IPS DF 19.7 (cell line): Measurements from ENCODE around the gene ATP1A2.

ENCODE experiments used
- DNase-seq: peaks from one replicate; pipeline ENCODE4 v3.0.0-alpha.2; 2013; ENCODE audit warnings: low read depth, low spot score

ATP1A2 gene

DNA sequence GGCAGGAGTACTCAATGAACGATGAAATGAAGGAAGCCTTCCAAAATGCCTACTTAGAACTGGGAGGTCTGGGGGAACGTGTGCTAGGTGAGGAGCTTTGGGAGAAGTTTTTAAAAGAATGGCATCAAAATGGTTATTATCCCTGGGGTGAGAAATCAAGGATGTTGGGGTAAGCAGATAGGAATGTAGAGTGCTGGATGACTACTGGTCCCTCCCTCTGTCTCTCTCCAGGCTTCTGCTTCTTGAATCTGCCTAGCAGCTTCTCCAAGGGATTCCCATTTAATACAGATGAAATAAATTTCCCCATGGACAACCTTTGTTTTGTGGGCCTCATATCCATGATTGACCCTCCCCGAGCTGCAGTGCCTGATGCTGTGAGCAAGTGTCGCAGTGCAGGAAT is 55.8 kb downstream of the ATP1A2 start:
- DNase-seq: no peak

DNA sequence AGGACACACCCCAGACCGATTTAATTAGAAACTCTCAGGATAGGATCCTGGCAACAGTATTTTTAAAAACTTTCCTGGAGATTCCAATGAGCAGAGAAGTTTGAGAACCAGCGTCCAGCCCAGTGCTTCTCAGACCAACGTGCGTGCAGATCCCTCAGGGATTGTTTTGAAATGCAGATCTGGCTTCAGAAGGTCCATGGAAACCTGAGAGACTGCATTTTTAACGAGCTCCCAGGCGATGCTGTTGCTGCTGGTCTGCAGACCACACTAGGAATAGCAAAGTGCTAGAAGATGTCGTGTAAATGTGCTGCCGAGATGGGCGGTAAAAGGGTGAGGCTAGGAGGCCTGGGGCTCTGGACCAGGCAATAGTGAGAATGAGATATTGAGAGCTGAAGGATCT is 56.4 kb downstream of the ATP1A2 start:
- DNase-seq: no peak

DNA sequence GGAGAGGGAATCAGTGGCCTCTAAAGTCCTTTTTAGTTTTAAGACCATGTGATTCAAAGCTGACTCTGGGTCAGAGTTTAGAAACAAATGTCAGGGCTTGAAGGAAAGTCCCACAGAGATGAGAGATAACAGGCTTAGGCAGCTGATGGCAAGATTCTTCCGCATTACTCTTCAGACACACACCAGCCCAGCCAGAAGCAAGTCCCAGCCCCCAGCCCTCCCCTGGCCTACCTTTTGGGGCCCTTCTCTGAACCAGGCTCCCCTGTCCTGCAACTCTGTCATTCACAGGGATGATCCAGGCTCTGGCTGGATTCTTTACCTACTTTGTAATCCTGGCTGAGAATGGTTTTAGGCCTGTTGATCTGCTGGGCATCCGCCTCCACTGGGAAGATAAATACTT is 61.7 kb downstream of the ATP1A2 start:
- DNase-seq: no peak

DNA sequence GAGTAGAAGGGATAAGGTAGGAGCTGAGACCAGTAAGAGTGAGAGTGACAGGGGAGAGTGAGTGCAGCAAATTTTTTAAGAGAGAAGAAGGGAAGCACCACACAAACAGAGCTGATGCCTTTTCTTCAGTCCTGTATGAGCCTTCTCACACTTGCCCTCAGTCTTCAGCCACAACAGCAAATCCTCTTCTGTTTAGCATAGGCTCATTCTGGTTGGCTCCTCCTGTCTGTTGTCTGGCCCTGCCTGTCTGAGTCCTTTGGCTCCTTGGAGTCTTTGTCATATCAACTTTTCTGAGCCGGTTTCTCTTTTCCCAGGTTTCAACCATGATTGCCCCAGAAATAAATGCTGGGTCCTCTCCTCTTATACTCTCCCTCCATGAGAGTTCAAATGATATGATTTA is 62.1 kb downstream of the ATP1A2 start:
- no peak for DNase-seq

DNA sequence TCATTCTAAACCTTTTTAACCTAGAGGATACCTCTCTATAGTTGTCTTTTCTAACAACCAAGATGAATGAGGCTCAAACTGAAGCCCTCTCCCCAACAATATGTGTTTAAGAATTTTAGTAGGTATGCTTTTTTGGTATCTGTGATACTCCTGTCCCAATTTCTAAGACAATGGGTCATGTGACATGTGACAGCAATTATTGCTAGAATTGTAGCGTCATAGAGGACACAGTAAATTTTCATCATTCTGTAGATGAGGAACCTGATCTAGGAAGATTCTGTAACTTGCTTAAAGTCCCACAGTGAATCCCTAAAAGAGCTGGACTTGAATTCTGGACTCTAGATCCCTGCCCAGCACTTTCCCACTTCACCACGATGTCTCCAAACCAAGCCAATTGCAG is 63.2 kb downstream of the ATP1A2 start:
- no peak for DNase-seq

DNA sequence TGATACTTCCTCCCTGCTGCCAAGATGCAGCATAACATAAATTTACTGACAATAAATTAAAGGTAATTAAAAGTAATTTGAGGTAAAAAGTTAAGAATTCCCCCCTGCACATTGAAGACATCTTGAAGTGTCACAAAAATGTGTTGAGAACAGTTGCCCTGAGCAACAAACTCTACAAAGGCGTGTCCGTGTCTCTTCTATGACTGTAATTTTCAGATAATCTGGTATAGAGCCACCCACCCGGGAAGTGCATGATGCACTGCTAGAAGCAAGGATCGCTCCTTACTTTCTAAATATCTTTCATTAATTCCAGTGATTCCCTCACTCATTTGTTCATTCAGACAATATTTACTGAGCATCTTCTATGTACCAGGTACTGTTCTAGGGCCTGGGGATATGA is 63.8 kb downstream of the ATP1A2 start:
- DNase-seq: no peak

DNA sequence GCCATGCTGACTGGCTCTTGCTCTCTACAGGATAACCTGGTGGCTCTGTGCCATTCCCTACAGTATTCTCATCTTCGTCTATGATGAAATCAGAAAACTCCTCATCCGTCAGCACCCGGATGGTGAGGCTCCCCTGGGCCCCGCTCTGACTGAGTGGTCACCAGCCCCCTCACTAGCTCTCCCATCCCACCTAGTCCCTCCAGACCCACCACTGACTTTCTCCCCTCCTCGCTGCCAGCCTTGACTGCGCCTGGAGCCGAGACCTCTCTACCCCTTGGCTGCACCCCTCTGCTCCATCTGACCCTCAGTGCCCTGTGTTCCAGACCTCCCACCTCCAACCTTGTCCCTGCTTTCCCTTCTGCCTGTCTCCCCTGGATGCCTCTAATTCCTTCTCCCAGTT is 70.7 kb downstream of the ATP1A2 start:
- no peak for DNase-seq

DNA sequence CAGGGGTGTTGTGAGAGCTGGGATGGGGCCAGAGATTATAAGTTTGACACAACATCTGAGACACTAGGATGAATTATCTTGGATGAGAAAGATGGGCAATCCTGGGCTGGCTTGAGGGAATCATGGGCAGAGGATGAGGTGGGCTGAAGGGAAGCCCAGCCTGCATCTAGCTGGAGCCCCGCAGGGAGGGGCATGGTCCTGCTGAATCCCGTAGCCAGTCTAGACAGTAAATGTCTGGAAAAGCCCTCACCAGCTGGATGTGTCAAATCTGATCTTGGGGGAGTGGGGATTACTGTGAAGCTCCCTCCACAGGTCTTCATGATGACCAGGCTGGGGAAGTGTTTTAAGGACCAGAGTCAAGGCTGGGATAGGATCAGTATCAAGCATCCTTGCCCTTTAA is 71.2 kb downstream of the ATP1A2 start:
- DNase-seq: no peak

DNA sequence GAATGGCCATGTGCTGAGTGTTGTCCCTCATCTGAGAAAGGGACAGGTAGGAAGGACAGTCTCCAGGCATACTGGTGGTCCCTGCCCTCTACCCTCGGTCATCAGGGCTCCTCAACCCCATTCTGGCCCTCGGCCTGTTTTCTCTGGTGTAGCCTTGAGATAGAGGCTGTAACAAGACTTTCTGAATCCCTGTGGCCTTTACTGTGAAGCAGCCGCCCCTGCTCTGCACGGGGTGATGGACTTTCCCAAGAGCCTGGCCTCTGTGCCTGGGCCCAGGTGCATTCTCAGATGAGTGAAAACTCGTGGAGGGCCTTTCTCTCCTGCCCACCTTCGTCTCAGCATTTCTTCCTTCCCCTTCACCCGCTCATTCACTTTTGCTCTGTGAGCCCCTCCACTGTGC is 71.8 kb downstream of the ATP1A2 start:
- DNase-seq: no peak

DNA sequence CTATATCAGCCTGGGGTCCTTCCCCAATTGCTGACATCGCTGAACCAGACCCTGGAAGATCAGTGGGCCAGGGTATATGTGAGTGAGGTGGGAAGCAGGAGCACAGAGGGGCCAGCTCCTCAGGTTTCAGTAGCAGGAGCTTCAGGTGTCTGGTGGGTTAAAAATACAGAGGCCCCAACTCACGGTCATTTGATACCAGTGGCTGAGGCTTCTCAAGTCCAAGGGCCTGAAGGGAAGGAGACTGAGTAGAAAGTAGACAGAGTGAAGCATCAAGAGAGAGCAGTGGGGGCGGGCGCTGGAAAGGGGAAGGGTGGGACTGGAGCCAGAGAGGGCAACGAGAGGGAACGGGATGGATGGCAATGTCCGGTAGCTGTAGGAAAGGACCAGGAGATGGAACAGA is 72.8 kb downstream of the ATP1A2 start:
- DNase-seq: no peak

DNA sequence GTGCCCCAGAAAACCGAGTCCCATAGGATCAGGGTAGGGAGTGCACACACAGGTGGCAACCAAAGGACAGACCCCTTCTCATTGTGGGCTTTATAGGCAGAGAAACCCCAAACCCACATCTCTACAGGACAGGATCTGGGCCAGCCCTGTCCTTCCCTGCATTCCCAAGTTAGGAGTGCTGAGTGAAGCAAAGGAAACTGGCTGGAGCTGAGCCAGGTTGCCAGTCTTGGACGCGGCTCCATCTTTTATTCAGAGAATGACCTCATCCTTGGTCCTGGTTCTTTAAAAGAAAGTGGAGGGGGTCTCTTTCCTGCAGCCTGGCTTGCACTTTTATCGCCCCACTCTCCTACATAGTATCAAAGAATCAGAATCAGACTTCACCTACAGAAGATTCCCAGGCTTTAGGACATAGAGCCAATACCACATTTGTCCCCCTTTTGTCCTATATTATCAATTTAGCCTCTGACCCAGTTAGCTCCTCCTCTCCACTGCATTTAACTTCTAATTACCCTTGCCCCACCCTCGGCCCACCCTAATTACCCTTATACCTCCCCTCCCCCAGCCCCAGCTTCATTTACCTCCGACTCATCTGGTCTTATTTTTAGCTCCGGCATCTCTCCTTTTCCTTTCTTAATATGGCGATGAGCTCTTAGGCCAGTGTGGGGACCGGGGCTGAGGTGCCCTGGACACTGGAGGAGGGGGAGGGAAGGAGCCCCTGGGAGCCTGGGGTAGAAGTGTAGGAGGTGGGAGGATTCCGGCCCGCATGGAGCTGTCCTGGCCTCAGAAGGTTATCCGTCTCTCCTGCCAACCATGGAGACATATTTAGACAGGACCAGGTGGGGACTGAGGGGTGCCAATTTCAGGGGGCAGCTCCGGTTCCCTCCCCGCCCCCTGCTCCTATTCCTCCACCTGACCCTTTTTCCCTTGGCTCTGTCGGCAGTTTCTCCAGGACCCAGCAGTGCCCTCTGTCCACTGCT is 74.4 kb downstream of the ATP1A2 start, which contains the start of gene CASQ1:
CASQ1 (plus strand) TSS at position 927 of the 977 bp plus-strand sequence. CDS start 177 bp downstream, outside the sequence.
- DNase-seq: no peak

DNA sequence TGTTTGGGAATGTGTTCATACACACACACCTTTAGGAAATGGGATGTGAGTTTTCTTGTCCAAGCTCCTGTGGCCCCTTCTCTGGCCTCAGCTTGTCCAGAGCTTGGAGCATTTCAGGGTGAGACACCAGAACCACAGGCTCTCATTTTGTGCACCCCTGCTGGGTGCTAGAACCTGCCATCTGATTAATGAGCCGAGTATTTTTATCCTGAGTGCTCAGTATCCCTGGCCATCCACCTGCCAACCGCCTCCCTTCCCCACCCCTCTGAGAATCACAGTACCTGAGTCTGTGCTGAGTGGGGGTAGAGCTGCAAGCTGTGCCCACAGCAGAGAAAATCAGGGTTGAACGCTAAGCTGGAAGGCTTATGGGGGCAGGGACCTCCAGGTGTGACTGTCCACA is 76.2 kb downstream of the ATP1A2 start:
- no peak for DNase-seq

DNA sequence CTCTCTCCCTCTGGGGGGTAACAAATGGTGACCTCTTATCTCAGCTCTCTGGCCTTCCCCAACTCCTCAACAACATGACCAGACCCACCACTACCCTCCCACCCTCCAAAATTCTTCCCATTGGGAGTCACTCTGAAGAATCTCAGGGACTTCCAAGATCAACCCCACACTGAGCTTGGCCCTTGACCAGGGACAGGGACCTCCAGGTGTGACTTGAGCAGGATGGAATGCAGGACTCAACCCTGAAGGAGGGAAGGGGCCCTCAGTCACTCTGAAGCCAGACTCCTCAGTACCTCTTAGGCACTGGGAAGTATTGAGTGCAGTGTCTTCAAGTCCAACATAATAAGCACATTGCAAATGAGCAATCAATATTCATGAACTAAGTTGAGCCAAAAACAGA is 76.7 kb downstream of the ATP1A2 start:
- no peak for DNase-seq
